Tibial artery (tissue), 4 donors: ENCODE data around the gene ADAMTSL1.

ENCODE experiments used
- DNase-seq, 2 donors: peaks; one replicate each; pipeline ENCODE4 v3.0.0-alpha.2; 2019
- H3K27ac ChIP-seq, 2 donors: fragments of 200-600 bp; sonication (generic) in 1 of 2; 1 replicate in 1 of 2; 2 replicates in 1 of 2; pipeline ENCODE4 v1.5.1; 2018 to 2019; ENCODE audit warnings: mild to moderate bottlenecking in 1 of 2
- H3K27me3 ChIP-seq, 2 donors: fragments of 200-600 bp; sonication (generic) in 1 of 2; one replicate each; pipeline versions ENCODE4 v1.5.1 to v1.6.0; 2016 to 2019
- H3K36me3 ChIP-seq, 3 donors: fragments of 200-600 bp; sonication (generic) in 2 of 3; one replicate each; pipeline ENCODE4 v1.5.1; 2016 to 2019; ENCODE audit warnings: mild to moderate bottlenecking in 2 of 3
- H3K4me1 ChIP-seq, 4 donors: fragments of 200-600 bp; sonication (generic) in 2 of 4; 1 replicate in 3 of 4; 2 replicates in 1 of 4; pipeline ENCODE4 v1.5.1; 2016 to 2019
- H3K4me3 ChIP-seq, 2 donors: fragments of 200-600 bp; sonication (generic) in 1 of 2; 1 replicate in 1 of 2; 2 replicates in 1 of 2; pipeline ENCODE4 v1.5.1; 2018 to 2019; ENCODE audit warnings: mild to moderate bottlenecking in 2 of 2
- H3K9me3 ChIP-seq, 3 donors: fragments of 200-600 bp; sonication (generic) in 1 of 3; one replicate each; pipeline ENCODE4 v1.5.1; 2016 to 2019
- CTCF ChIP-seq, 2 experiments: fragments of 200-600 bp in 1 of 2; fragments of 450-650 bp in 1 of 2; IDR thresholded peaks; one replicate each; pipeline ENCODE4 v1.5.1; 2017 to 2019; ENCODE audit warnings: antibody characterized with exemption in 2 of 2, mild to moderate bottlenecking in 1 of 2, moderate library complexity in 1 of 2
- intact Hi-C: fragments of 100-400 bp; cut with DNase I; formaldehyde crosslinking; loops from one replicate; pipeline ENCODE4 v1.15.0; 2023; ENCODE audit warnings: low total_unique reads

Gene ADAMTSL1

GRCh38 chr9:18909140-18910018 lies 435.4 kb downstream of the ADAMTSL1 start:
- intact Hi-C loops, result no loop called here
- H3K4me3 ChIP-seq, result no peak overlapping the region
- no peaks in the 10 kb centered on the region for H3K4me1 ChIP-seq
- no peak overlapping the region for H3K27ac ChIP-seq
- no peaks in the 10 kb centered on the region for H3K27me3 ChIP-seq
- no peak for DNase-seq
- no peak for TF ChIP-seq CTCF (IDR thresholded peaks at IDR 0.05)
- H3K9me3 ChIP-seq, result no peaks in the 10 kb centered on the region
- H3K36me3 ChIP-seq, result no peaks in the 10 kb centered on the region

- H3K27me3 ChIP-seq, result no peaks in the 10 kb centered on the region
- no peak for TF ChIP-seq CTCF (IDR thresholded peaks at IDR 0.05)
- no peaks in the 10 kb centered on the region for H3K4me1 ChIP-seq
- H3K27ac ChIP-seq, result no peak overlapping the region
- DNase-seq, result no peak
- intact Hi-C loops, result no loop called here
- H3K36me3 ChIP-seq, result no peaks in the 10 kb centered on the region
- H3K9me3 ChIP-seq, result no peaks in the 10 kb centered on the region
- H3K4me3 ChIP-seq, result no peak overlapping the region
Measured at GRCh38 chr9:18910435-18910834, 436.5 kb downstream of the ADAMTSL1 start.

- H3K36me3 ChIP-seq, result no peaks in the 10 kb centered on the region
- intact Hi-C loops, result no loop called here
- H3K27me3 ChIP-seq, result no peaks in the 10 kb centered on the region
- no peaks in the 10 kb centered on the region for H3K9me3 ChIP-seq
- no peak for TF ChIP-seq CTCF (IDR thresholded peaks at IDR 0.05)
- no peak overlapping the region for H3K27ac ChIP-seq
- DNase-seq, result no peak
- no peak overlapping the region for H3K4me3 ChIP-seq
- H3K4me1 ChIP-seq, result no peaks in the 10 kb centered on the region
Measured at GRCh38 chr9:18910916-18911315, 437.0 kb downstream of the ADAMTSL1 start.

- Histone ChIP-seq H3K9me3 (no peaks in the 10 kb centered on the region), H3K36me3 (no peaks in the 10 kb centered on the region), H3K27ac (no peak overlapping the region), H3K4me1 (no peaks in the 10 kb centered on the region), H3K4me3 (no peak overlapping the region), H3K27me3 (no peaks in the 10 kb centered on the region)
- no peak for TF ChIP-seq CTCF (IDR thresholded peaks at IDR 0.05)
- no peak for DNase-seq
- intact Hi-C loops, result no loop called here
Measured at GRCh38 chr9:18911714-18912342, 437.9 kb downstream of the ADAMTSL1 start.

GRCh38 chr9:18920141-18921084 lies 446.5 kb downstream of the ADAMTSL1 start:
- Histone ChIP-seq H3K9me3 (no peaks in the 10 kb centered on the region), H3K4me3 (no peak overlapping the region), H3K27me3 (no peaks in the 10 kb centered on the region), H3K36me3 (no peaks in the 10 kb centered on the region), H3K4me1 (peaks cover 0 to 35% (median 13%) of the 10 kb centered on the region in 4 donors), H3K27ac (no peak overlapping the region)
- no peak for DNase-seq
- no peak for TF ChIP-seq CTCF (IDR thresholded peaks at IDR 0.05)
- intact Hi-C loops, result no loop called here
